OCI-M2 (cell line): ENCODE results near the gene ASIC2.

Experiments
- DNase-seq: peaks from one replicate; lab custom pipeline; 2025; ENCODE audit not compliant: unreplicated experiment; lab: John Stamatoyannopoulos, UW

ASIC2 gene

GRCh38 chr17:33166472-33166871 lies 126.6 kb downstream of the ASIC2 start:
- DNase-seq: no peak

GRCh38 chr17:33164169-33164881 lies 128.8 kb downstream of the ASIC2 start:
- DNase-seq: no peak

- DNase-seq: no peak
These were observed 129.4 kb downstream of the ASIC2 start for GRCh38 chr17:33163533-33164168.

- no peak for DNase-seq
These were observed 138.1 kb downstream of the ASIC2 start for GRCh38 chr17:33154869-33155455.

GRCh38 chr17:33152783-33153182 lies 140.3 kb downstream of the ASIC2 start:
- no peak for DNase-seq

- DNase-seq: no peak
These were observed 141.5 kb downstream of the ASIC2 start for GRCh38 chr17:33151565-33151964.

- DNase-seq: no peak
These were observed 147.2 kb downstream of the ASIC2 start for GRCh38 chr17:33145941-33146340.

- DNase-seq: no peak
These were observed 148.3 kb downstream of the ASIC2 start for GRCh38 chr17:33144837-33145236.

GRCh38 chr17:33142705-33143299 lies 150.3 kb downstream of the ASIC2 start:
- no peak for DNase-seq

GRCh38 chr17:33140413-33141099 lies 152.5 kb downstream of the ASIC2 start:
- no peak for DNase-seq

- no peak for DNase-seq
These were observed 154.5 kb downstream of the ASIC2 start for GRCh38 chr17:33138627-33139026.

- DNase-seq: no peak
These were observed 155.7 kb downstream of the ASIC2 start for GRCh38 chr17:33137426-33137825.

- no peak for DNase-seq
These were observed 157.4 kb downstream of the ASIC2 start for GRCh38 chr17:33135691-33136090.

- DNase-seq: no peak
These were observed 161.5 kb downstream of the ASIC2 start for GRCh38 chr17:33131620-33132019.

GRCh38 chr17:33127706-33128105 lies 165.4 kb downstream of the ASIC2 start:
- no peak for DNase-seq

GRCh38 chr17:33126086-33126485 lies 167.0 kb downstream of the ASIC2 start:
- DNase-seq: no peak

- DNase-seq: no peak
These were observed 167.5 kb downstream of the ASIC2 start for GRCh38 chr17:33125552-33125950.

GRCh38 chr17:33124871-33125551 lies 168.1 kb downstream of the ASIC2 start:
- DNase-seq: no peak

- DNase-seq: no peak
These were observed 168.9 kb downstream of the ASIC2 start for GRCh38 chr17:33124185-33124584.

GRCh38 chr17:33121756-33122155 lies 171.3 kb downstream of the ASIC2 start:
- no peak for DNase-seq

GRCh38 chr17:33121272-33121671 lies 171.8 kb downstream of the ASIC2 start:
- no peak for DNase-seq
